NCI-H146 (cell line): ENCODE results near the gene RBMS3.
"Not testable (repeated sequence)": the region's sequence is repeated elsewhere in the genome, so short reads cannot be mapped to it uniquely, and the experiment has no call there.

ENCODE experiments used
- DNase-seq: peaks from one replicate; lab custom pipeline; 2025; lab: John Stamatoyannopoulos, UW

Gene RBMS3

DNA sequence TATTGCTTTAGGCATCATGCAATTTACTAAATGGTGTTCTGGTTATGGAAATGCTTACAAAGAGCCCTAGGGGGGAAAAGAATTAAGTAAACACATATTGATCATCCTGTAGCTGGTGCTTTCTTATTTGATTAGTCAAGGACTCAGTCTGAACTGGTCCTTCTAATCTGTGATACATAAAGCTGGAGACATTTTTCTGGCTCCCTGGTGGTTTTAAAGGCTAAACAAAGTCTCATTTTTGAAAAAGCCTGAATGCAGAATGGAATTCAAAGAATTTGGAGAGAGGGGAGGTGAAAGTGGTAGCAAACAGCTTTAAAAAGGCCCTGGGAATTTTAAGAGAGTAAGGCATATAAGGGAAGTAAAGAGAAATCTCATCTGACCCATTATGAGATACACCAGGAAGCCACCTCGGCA is 149.7 kb downstream of the RBMS3 start:
- no peak for DNase-seq

DNA sequence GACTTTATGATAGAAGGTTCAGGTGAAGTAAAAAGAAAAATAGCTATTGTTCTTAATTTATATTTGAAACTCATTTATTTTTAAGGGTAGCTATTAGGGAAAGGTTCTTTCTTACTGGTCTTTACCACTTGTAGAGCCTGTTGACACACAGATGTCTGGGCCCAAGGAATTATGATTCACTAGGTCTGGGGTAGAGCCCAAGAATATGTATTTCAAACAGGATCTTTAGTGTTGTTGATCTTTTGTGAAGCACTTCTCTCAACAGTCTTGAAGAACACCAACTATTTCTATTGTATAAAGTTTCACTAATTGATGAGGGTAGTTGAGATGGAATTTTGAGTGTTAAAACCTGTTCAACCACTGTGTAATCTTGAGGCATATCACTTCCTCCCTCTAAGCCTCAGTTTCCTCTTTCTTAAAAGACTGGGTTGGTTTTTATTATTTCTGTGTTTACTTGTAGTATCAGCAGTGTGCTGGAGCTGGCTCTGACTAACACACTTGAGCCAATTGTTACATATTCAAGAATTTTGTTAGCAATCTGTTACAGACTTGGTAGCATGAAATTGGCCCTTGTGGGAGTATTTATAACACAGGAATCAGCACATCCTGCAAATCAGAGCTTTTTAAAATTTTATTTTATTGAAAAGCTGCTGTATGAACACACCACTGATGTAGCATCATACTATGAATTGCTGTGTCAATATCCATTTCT is 155.9 kb downstream of the RBMS3 start:
- DNase-seq, result no peak

DNA sequence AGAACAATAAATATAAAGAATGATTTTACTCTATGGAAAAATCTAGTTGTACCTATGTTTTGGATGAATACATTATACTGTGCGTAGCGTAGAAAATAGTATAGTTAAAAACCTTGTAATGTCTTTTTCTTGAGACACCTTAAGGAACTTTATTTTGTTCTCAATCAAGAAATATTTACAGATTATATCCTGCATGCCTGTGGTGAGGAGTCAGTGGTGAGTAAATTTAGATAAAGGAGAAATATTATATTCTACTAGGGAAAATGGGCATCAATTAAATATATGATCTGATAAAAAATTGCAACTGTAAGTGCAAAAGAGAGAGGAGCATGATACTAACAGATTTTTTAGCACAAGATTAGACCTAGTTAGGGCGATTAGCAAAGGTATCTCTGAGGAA is 157.7 kb downstream of the RBMS3 start:
- DNase-seq, result no peak

DNA sequence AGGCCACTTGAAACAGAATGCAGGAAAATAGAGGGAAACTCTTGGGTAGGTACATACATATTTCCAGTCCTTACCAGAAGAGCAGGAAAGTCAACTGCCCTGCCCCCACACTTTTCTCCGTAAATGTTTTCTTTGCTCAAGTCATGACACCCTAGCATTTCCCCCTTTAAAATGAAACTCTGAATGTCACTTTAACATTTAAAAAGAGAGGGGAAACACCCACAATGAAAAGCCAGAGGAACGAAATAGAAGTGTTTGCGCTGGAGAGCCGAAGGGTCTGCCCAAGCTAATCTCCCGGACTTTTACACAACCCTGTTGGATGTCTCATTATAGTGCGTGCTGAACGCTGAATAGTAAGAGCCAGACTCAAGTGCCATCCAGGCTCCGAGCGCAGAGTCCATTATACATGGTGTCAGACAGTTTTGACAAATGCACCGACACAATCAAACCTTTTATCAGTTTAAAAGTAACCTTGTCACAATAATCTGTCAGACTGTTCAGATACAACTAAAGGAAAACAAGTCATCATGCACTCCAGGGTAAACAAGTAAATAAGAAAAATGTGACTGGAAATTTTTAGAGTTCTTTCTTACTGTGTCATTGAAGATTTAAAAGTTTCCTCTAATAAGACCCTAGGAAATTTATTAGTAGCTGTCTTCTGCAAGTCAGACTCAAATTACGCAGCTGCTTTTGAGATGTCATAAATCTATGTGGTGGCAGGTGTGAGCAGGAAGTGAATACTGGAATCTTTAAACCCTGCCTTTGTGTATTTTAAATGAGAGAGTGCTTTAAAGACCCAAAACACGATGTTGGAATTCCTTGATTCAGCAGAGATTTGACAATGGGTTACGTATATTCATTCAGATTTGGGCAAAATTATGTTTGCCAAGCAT is 159.8 kb downstream of the RBMS3 start:
- no peak for DNase-seq

DNA sequence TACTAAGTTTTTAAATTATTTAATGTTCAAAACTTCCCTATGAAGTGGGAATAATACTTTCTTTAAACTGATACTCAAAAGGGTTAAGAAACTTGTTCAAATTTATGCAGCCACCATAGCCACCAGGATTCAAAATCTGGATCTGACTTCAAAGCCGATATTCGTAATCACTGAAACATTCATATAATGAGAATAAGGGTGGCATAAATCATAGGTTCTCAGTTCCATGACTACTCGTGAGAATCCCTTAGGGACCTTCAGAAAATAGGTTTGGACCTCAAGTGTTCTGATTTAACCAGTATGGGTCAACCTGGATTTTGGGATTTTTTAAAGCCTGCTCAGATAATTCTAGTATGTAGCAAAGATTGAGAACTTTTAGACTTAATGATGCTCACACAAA is 160.6 kb downstream of the RBMS3 start:
- DNase-seq, result no peak

DNA sequence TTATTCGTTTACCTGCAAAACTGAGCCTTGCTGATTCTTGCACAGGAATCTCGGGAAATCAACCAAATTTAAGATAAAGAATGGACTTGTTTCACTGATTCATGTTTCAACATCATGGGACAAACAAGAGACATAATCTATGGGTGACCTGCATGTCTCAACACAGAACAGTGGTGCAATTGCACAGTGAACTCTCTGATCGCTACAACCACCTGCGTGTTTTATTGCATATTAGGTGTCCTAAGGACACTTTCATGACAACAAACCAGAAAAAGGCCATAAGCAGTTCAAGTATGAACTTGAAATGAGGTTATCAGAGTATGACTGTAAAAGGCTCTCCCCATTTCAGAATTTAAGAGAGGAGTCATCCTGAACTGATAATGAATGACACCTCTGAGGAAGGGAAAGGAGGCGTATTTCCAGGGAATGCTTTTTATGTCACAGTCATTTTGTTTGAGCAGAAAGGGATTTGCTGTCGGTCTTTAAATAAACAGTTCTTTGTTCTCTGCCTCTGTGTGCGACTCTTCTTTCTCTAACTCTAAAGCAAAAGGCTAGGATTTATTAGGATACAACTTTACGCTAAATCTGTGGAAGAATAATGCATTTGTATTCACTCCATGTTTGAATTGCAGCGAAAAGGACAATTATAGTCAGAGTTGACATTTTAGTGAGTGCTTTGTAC is 167.2 kb downstream of the RBMS3 start:
- DNase-seq, result no peak

DNA sequence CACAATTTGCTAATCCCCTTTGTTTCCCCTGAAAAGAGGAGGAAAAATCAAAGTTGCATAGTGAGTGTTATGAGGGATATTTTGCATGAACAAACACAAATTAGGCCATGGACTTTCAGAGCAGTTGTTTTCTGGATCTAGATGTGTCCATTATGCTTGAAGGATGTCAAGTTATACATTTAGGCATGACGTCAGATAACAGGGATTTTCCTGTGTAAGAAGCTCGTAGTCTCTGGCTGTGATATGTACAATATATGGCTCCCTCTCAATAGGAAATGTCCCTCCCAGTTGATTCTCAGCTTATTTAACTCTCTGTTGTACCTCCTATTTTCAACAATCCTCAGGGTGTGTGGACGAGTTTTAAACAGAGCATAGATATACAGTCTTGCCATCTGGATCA is 171.0 kb downstream of the RBMS3 start:
- DNase-seq, result no peak

DNA sequence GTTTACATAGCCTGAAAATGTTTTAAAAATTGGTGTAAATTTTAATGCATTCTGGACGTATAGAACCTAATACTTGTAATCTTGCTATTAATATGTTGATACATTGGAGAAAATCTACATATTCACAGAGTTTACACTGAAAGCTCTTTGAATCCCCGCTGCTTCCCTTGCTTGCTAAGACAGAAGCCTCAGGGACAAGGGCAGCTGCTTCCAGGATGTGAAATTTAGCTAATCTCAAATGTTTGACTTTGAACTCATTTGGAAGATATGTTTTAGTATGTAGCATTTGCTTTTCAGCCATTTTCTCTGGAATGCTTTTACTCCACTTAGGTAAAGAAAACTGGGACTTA is 172.0 kb downstream of the RBMS3 start:
- no peak for DNase-seq

DNA sequence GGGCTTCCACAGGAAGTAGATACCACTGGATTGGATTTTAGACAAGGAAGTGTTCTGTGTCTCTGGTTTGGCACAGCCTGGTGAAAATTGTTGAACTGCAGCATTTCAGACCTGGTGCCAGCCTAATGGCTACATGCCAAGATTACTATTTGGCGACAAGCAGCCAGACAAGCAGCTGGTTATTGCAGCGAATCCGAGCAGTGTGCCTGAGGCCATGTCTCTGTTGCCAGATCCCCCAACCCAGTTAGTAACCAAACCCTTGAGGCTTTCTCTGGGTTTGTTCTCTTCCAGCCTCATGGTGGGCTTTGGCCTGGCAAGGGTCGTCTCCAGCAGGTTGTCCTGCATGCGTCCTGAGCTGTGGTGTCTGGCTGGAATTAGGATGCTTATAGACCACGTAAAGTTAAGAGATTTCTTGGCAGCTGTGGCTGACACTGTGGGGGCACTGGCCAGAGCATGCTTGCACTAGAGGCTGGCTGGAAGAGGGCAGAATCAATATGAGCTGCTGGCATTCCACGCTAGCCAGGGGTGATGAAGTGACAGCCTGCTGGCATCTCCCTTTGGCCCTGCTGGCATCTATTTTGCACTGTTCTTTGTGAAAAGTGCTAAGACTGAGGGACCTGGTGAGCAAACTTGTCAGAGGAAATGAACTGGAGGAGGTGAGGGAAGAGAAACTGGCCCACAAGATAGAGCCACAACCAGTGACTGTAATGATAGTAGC is 172.6 kb downstream of the RBMS3 start:
- no peak for DNase-seq

DNA sequence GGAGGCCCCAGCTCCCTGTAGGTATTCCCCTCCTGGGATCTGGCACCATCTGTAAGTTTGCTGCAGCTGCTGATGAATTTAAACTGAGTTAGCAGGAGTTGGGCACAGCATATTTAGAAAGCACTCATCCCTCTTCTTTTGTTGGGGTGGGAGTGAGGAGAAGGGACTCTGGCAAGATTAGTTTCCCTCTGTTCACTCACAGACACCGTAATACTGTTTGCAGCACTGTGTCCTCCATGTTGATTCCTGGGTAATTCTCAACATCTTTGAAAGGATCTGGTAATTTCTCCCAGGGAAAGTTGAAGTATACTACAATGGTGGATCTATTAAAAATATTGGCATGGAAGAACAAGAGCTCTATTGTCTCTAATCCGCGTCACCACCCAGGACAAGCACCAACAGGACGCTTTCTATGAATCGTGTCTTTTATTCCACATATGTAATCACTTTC is 173.3 kb downstream of the RBMS3 start:
- no peak for DNase-seq

DNA sequence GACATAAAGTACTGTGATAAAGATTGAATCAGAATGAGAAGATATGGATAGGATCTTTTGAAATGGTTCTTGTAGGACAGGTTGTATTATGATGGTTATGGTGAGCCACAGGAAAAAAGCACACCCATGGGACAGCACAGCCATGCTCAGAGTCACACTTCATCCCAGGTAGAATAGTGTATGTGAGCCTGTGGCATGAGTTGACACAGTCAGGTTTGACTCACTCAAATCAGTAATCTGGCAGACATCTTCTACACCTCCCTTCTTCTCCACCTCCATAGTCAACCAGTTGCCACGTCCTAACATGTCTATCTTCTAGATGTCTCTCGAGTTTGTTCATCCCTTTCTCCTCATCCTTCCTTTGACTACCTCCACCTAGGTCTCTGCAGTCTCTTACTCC is 176.0 kb downstream of the RBMS3 start:
- no peak for DNase-seq

DNA sequence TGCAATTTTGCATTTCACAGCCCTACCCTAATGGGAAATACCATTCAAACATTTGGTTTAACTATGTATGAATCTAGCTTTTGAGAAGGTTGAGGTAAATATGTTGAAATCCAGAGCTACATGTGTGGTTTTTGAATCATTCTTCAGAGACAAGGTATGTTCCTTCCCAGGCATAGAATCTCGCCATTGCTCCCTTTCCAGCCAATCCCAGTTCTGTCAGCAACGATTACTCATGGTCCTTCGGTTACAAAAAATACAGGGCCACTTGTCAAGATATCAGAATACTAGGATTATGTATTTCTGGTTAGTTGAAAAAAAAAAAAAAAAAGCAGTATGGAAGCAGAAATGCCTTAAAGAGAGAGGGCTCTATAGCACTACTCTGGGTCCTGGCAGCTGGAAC is 182.4 kb downstream of the RBMS3 start:
- DNase-seq, result no peak

DNA sequence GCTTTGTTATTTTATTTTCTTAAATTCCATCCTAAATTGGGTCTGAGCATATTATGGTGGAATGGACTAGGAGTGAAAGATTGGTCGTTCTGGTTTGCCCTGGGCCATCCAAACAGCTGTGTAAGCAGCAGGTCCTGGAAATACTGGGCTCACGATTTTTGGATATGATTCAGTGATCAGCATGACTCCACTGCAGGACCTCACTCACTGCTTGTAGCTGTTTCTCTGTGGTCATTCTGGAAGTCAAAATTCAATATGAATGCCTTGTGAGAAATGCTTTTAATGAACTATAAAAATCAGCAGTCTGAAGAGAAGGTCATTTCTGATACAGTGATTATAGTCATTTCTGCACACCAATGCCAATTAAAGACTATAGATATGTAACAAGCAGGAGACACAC is 185.0 kb downstream of the RBMS3 start:
- DNase-seq, result no peak

DNA sequence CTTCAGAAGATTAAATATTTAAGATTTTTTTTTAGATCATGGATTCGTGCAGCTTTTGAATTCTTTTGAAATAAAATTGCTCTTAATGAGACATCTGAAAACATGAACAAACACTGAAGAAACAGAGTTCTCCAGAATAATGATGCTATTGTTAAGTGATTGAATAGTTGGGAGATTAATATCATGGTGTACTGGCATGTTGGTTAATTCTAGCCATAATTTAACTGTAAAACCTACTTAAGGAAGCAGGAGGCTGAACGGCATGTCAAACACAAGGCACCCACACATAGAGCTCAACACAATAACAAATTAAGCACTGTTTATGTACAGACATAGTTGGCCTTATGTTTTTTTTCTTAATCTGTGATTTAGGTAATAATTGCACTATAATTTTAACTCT is 185.6 kb downstream of the RBMS3 start:
- no peak for DNase-seq

DNA sequence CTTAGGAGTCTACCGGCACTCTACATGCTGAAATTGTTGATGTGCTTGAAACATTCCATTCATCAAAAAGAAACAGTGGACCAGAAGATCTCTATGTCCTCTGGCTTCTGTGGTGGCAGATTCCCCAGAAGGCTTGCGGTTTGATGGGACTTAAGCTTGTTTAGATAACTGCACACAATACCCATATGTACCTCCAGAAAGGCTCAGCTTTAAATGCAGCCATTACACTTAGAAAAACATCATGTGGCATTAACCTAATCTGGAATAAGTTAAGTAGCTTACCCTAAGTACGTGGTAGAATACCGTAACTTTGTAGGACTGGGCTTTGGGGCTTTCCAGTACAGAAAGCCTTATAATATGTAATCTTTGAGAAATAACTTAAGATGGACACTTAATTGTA is 187.3 kb downstream of the RBMS3 start:
- no peak for DNase-seq

DNA sequence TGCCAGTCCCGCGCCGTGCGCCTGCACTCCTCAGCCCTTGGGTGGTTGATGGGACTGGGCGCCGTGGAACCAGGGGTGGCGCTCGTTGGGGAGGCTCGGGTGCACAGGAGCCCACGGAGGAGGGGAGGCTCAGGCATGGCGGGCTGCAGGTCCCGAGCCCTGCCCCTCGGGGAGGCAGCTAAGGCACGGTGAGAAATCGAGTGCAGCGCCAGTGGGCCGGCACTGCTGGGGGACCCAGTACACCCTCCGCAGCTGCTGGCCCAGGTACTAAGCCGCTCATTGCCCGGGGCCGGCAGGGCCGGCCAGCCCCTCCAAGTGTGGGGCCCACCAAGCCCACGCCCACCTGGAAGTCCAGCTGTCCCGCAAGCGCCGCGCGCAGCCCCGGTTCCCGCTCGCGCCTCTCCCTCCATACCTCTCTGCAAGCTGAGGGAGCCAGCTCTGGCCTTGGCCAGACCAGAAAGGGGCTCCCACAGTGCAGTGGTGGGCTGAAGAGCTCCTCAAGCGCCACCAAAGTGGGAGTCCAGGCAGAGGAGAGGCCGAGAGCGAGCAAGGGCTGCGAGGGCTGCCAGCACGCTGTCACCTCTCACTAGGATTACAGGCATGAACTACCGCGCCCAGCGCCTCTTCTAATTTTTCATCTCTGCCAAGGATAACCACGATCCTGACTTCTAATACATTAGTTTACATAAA is 192.8 kb downstream of the RBMS3 start:
- DNase-seq, result not testable (repeated sequence)

DNA sequence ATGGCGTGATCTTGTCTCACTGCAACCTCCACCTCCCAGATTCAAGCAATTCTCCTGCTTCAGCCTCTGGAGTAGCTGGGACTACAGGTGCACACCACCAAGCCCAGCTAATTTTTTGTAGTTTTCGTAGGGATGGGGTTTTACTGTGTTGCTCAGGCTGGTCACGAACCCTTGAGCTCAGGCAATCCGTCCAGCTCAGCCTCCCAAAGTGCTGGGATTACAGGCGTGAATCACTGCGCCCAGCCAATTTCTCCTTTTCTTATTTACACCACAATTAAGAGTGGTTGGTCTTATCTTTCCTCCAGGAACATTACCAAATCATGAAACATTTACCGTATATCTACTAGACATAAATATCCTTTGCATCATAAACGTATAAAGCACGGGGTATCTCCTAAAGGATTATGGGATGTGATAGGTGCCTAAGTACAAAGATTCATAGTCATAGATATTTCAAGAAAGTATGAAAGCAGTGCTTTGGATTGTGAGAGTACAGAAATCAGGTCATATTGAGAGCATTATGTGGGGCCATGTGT is 194.5 kb downstream of the RBMS3 start:
- DNase-seq, result no peak

DNA sequence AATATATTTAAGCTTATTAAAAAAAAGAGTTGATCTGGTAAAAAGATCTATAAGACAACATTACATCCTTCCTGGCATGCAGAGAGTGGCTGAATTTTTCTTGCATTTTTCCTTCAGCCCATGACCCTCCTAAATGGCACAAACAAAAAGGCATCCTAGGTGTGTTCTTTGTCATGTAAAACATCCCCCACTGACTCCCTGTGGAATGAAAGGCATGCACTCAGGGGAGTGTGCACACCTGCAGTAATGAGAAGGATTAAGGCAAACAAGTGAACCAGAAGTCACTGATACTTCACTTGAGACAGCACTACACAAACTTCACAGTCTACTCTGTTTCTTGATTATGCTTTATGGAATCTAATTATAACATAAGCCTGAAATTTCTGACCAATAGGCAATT is 195.0 kb downstream of the RBMS3 start:
- no peak for DNase-seq

DNA sequence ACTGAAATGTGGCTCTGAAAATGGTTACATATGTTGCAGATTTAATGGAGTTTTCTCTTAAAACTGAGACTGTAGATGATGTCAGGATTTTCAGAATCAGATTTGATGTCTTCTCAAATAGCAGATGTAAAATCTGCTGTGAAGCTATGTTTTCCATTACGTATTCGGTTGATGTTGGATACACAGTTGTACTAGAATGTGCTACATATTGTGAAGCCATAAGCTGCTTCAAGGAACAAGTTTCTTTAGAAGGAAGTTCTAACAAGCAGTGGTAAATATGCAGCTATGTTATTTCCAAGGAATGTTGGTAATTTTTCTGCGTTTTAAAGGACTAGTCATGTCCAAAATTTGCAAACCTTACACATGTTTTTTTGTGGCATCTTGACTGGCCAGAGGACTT is 197.7 kb downstream of the RBMS3 start:
- DNase-seq, result no peak

DNA sequence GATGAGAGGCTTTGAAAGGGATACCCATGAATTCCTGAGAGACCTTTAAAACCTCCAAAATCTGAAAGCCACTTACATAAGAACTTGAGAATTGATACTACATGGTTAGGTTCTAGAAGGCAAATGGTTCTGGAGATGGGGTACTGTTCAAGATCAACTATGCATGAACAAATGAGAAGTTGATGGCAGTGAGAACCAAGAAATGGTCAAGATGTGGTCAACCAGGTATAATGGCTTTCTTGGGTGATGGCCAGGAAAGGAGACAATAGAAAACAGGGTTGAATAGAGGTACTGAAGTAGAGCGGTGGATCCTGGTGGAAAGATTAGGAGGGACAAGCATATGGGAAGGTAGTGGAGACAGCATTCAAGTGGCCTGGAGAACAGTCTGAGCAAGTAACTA is 200.4 kb downstream of the RBMS3 start:
- DNase-seq, result no peak

DNA sequence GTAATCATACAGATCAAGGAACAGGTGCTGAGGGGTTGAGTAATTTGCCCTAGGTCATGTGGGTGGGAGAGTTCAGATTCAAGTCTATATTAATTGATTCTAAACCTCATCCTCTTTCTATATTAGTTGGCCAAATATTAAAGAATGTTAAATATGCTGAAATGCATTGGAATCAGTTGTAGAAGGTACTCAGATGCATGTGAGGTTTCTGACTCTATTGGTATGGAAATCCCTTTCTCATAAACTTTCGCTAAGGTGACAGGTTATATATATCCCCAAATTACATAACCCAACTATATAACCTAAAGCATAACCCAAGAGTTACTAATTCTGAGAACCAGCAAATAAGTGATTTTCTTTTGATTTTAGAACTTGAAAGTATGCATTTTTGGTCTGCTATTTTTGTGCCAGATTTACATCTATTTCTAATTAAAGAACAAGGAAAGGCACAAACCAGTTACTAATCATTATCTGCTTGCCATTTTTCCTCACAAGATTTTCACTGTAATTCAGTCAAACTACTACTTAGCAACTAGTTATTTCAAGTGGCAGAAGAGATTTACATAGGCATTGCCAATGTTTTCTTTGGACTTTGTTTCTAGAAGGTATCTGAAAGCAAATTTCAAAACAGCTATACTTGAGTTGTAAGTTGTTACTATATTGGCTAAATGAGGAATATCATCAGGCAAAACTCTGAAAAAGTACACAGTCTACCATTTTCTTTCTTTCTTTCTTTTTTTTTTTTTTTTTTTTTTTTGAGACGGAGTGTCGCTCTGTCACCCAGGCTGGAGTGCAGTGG is 201.3 kb downstream of the RBMS3 start:
- DNase-seq, result no peak
